Esophagus muscularis mucosa (tissue), 3 donors: ENCODE measurements around the gene PNKP.

Experiments used
- CTCF ChIP-seq, 3 experiments: fragments of 200-600 bp in 2 of 3; fragments of 450-650 bp in 1 of 3; sonication (generic) in 2 of 3; IDR thresholded peaks; one replicate each; pipeline ENCODE4 v1.5.1; 2017 to 2019; ENCODE audit warnings: antibody characterized with exemption in 3 of 3, mild to moderate bottlenecking in 2 of 3, moderate library complexity in 1 of 3
- POLR2A ChIP-seq: fragments of 450-650 bp; IDR thresholded peaks from one replicate; pipeline ENCODE4 v1.6.1; 2017; ENCODE audit warnings: antibody characterized with exemption, moderate library complexity, mild to moderate bottlenecking, low read depth

GRCh38 chr19:49848938-49849337 lies 18.4 kb downstream of the PNKP start:
- TF ChIP-seq CTCF (IDR thresholded peaks at IDR 0.05) (no peak), POLR2A (no peak)
